GM21786 (cell line): ENCODE measurements around the gene SGK2.
"Not testable (repeated sequence)": the region's sequence is repeated elsewhere in the genome, so short reads cannot be mapped to it uniquely, and the experiment has no call there.

ENCODE experiments used
- ATAC-seq: cut with Tn5 transposase; IDR thresholded peaks from one replicate; pipeline ENCODE4 v1.9.1; 2021; ENCODE audit not compliant: unreplicated experiment

Gene SGK2

GRCh38 chr20:43563429-43563828 lies 4.6 kb downstream of the SGK2 start:
- ATAC-seq: no peak

GRCh38 chr20:43563991-43564390 lies 5.2 kb downstream of the SGK2 start:
- no peak for ATAC-seq

- no peak for ATAC-seq
Measured at GRCh38 chr20:43564455-43564854, 5.6 kb downstream of the SGK2 start.

- no peak for ATAC-seq
Measured at GRCh38 chr20:43564993-43565757, 6.3 kb downstream of the SGK2 start.

- no peak for ATAC-seq
Measured at GRCh38 chr20:43565758-43566104, 6.9 kb downstream of the SGK2 start.

GRCh38 chr20:43567477-43567876 lies 8.7 kb downstream of the SGK2 start:
- no peak for ATAC-seq

GRCh38 chr20:43568706-43569105 lies 9.9 kb downstream of the SGK2 start:
- ATAC-seq: no peak

- ATAC-seq: no peak
Measured at GRCh38 chr20:43569282-43569681, 10.5 kb downstream of the SGK2 start.

GRCh38 chr20:43570496-43570895 lies 11.7 kb downstream of the SGK2 start:
- no peak for ATAC-seq

GRCh38 chr20:43571310-43571709 lies 12.5 kb downstream of the SGK2 start:
- ATAC-seq: no peak

- no peak for ATAC-seq
Measured at GRCh38 chr20:43571771-43572170, 12.9 kb downstream of the SGK2 start.

- ATAC-seq: no peak
Measured at GRCh38 chr20:43572891-43573290, 14.1 kb downstream of the SGK2 start.

GRCh38 chr20:43576108-43576507 lies 17.3 kb downstream of the SGK2 start:
- no peak for ATAC-seq

GRCh38 chr20:43579861-43580793 lies 21.3 kb downstream of the SGK2 start:
- no peak for ATAC-seq

GRCh38 chr20:43583133-43583864 lies 24.5 kb downstream of the SGK2 start:
- no peak for ATAC-seq

- ATAC-seq: no peak
Measured at GRCh38 chr20:43583982-43584432, 25.2 kb downstream of the SGK2 start.

- no peak for ATAC-seq
Measured at GRCh38 chr20:43584448-43585136, 25.8 kb downstream of the SGK2 start.

- no peak for ATAC-seq
Measured at GRCh38 chr20:43586641-43587040, 27.8 kb downstream of the SGK2 start.

GRCh38 chr20:43588526-43588925 lies 29.7 kb downstream of the SGK2 start:
- ATAC-seq: not testable (repeated sequence)

- no peak for ATAC-seq
Measured at GRCh38 chr20:43590036-43590391, 31.2 kb downstream of the SGK2 start.
